ENCODE results near the gene MED4. TPM values are rescaled to one million over a fixed set of nuclear protein-coding genes. Genes with fewer than 3 reads are reported as not detected.
A peak's percentile ranks its signal among the peaks of the same experiment; 100 is the strongest.

Gene MED4
- total RNA-seq, 2 donors from 2014 or later = 50.2 to 56.5 TPM

- H3K4me1 Mint-ChIP-seq (ENCODE audit: low read depth in 2 of 2) = no peaks in the 10 kb centered on the region
- ATAC-seq (no peak), DNase-seq (ENCODE audit: low spot score) (no peak)
- no peak overlapping the region for H3K4me3 Mint-ChIP-seq
- H3K27me3 Mint-ChIP-seq = peaks cover 24 to 38% of the 10 kb centered on the region in 2 donors
- peaks cover 4% of the 10 kb centered on the region for H3K9me3 Mint-ChIP-seq
- no peak overlapping the region for H3K27ac Mint-ChIP-seq
- H3K36me3 Mint-ChIP-seq = no peaks in the 10 kb centered on the region
Observed at GRCh38 chr13:48113756-48114130, 18.8 kb upstream of the MED4 start.

GRCh38 chr13:48112896-48113755 lies 18.2 kb upstream of the MED4 start:
- DNase-seq (ENCODE audit: low spot score) (no peak), ATAC-seq (no peak)
- no peak overlapping the region for H3K4me3 Mint-ChIP-seq
- peaks cover 24 to 38% of the 10 kb centered on the region in 2 donors for H3K27me3 Mint-ChIP-seq
- no peaks in the 10 kb centered on the region for H3K4me1 Mint-ChIP-seq (ENCODE audit: low read depth in 2 of 2)
- H3K36me3 Mint-ChIP-seq = no peaks in the 10 kb centered on the region
- H3K9me3 Mint-ChIP-seq = peaks cover 4% of the 10 kb centered on the region
- no peak overlapping the region for H3K27ac Mint-ChIP-seq

- no peaks in the 10 kb centered on the region for H3K4me1 Mint-ChIP-seq (ENCODE audit: low read depth in 2 of 2)
- ATAC-seq = no peak
- H3K36me3 Mint-ChIP-seq = no peaks in the 10 kb centered on the region
- no peak overlapping the region for H3K4me3 Mint-ChIP-seq
- DNase-seq (ENCODE audit: low spot score) = no peak
- H3K27me3 Mint-ChIP-seq = peaks cover 18 to 30% of the 10 kb centered on the region in 2 donors
- H3K27ac Mint-ChIP-seq = no peak overlapping the region
- H3K9me3 Mint-ChIP-seq = no peaks in the 10 kb centered on the region
Observed at GRCh38 chr13:48110931-48111721, 16.2 kb upstream of the MED4 start.

GRCh38 chr13:48110132-48110868 lies 15.4 kb upstream of the MED4 start:
- H3K9me3 Mint-ChIP-seq = no peaks in the 10 kb centered on the region
- H3K4me3 Mint-ChIP-seq = no peak overlapping the region
- no peak for ATAC-seq
- no peak overlapping the region for H3K27ac Mint-ChIP-seq
- peaks cover 21 to 24% of the 10 kb centered on the region in 2 donors for H3K27me3 Mint-ChIP-seq
- no peak for DNase-seq (ENCODE audit: low spot score)
- H3K36me3 Mint-ChIP-seq = no peaks in the 10 kb centered on the region
- no peaks in the 10 kb centered on the region for H3K4me1 Mint-ChIP-seq (ENCODE audit: low read depth in 2 of 2)

- peaks cover 12 to 13% of the 10 kb centered on the region in 2 donors for H3K27me3 Mint-ChIP-seq
- no peak for DNase-seq (ENCODE audit: low spot score)
- H3K36me3 Mint-ChIP-seq = no peaks in the 10 kb centered on the region
- no peaks in the 10 kb centered on the region for H3K4me1 Mint-ChIP-seq (ENCODE audit: low read depth in 2 of 2)
- no peaks in the 10 kb centered on the region for H3K9me3 Mint-ChIP-seq
- no peak overlapping the region for H3K27ac Mint-ChIP-seq
- ATAC-seq = no peak
- no peak overlapping the region for H3K4me3 Mint-ChIP-seq
Observed at GRCh38 chr13:48108106-48108505, 13.2 kb upstream of the MED4 start.

GRCh38 chr13:48097793-48098192 lies 2.9 kb upstream of the MED4 start:
- DNase-seq (ENCODE audit: low spot score) (no peak), ATAC-seq (no peak)
- no peak overlapping the region for H3K27ac Mint-ChIP-seq
- H3K9me3 Mint-ChIP-seq = peaks cover 3% of the 10 kb centered on the region
- H3K4me1 Mint-ChIP-seq (ENCODE audit: low read depth in 2 of 2) = peaks cover 16 to 17% of the 10 kb centered on the region in 2 donors
- no peak overlapping the region for H3K4me3 Mint-ChIP-seq
- H3K36me3 Mint-ChIP-seq = no peaks in the 10 kb centered on the region
- H3K27me3 Mint-ChIP-seq = peaks cover 15 to 19% of the 10 kb centered on the region in 2 donors

GRCh38 chr13:48096670-48097069 lies 1.8 kb upstream of the MED4 start:
- peaks cover 7 to 13% of the 10 kb centered on the region in 2 donors for H3K27me3 Mint-ChIP-seq
- peaks cover 24 to 26% of the 10 kb centered on the region in 2 donors for H3K4me1 Mint-ChIP-seq (ENCODE audit: low read depth in 2 of 2)
- H3K9me3 Mint-ChIP-seq = peaks cover 3% of the 10 kb centered on the region
- no peak overlapping the region for H3K27ac Mint-ChIP-seq
- no peaks in the 10 kb centered on the region for H3K36me3 Mint-ChIP-seq
- DNase-seq (ENCODE audit: low spot score) = no peak
- no peak for ATAC-seq
- no peak overlapping the region for H3K4me3 Mint-ChIP-seq

- Mint-ChIP-seq H3K9me3 (peaks cover 3% of the 10 kb centered on the region), H3K36me3 (no peaks in the 10 kb centered on the region), H3K27ac (peak overlapping the region; percentile 86 to 89), H3K4me3 (peak overlapping the region; percentile 94), H3K4me1 (ENCODE audit: low read depth in 2 of 2) (peaks cover 27 to 32% of the 10 kb centered on the region in 2 donors), H3K27me3 (peaks cover 0 to 7% of the 10 kb centered on the region in 2 donors)
- ATAC-seq (peak; percentile 1), DNase-seq (ENCODE audit: low spot score) (no peak)
Observed at GRCh38 chr13:48094404-48094780, 512 bp downstream of the MED4 start.

GRCh38 chr13:48093588-48093987 lies 1.3 kb downstream of the MED4 start:
- Mint-ChIP-seq H3K36me3 (no peaks in the 10 kb centered on the region), H3K27ac (peak overlapping the region; percentile 86 to 89), H3K9me3 (peaks cover 3% of the 10 kb centered on the region), H3K4me3 (peak overlapping the region; percentile 94), H3K27me3 (peaks cover 0 to under 1% of the 10 kb centered on the region in 2 donors), H3K4me1 (ENCODE audit: low read depth in 2 of 2) (peaks cover 30 to 32% of the 10 kb centered on the region in 2 donors)
- DNase-seq (ENCODE audit: low spot score) = no peak
- ATAC-seq = no peak

- ATAC-seq (no peak), DNase-seq (ENCODE audit: low spot score) (no peak)
- Mint-ChIP-seq H3K27ac (no peak overlapping the region), H3K36me3 (peaks cover 12% of the 10 kb centered on the region), H3K4me3 (no peak overlapping the region), H3K9me3 (no peaks in the 10 kb centered on the region), H3K4me1 (ENCODE audit: low read depth in 2 of 2) (peaks cover 2 to 6% of the 10 kb centered on the region in 2 donors), H3K27me3 (no peaks in the 10 kb centered on the region)
Observed at GRCh38 chr13:48086272-48086671, 8.6 kb downstream of the MED4 start.

GRCh38 chr13:48081739-48082138 lies 13.2 kb downstream of the MED4 start:
- DNase-seq (ENCODE audit: low spot score) (no peak), ATAC-seq (no peak)
- no peaks in the 10 kb centered on the region for H3K9me3 Mint-ChIP-seq

GRCh38 chr13:48078251-48078656 lies 16.6 kb downstream of the MED4 start:
- Mint-ChIP-seq H3K4me1 (ENCODE audit: low read depth in 2 of 2) (peaks cover 0 to 2% of the 10 kb centered on the region in 2 donors), H3K27me3 (no peaks in the 10 kb centered on the region), H3K4me3 (no peak overlapping the region), H3K36me3 (peaks cover 35% of the 10 kb centered on the region), H3K27ac (no peak overlapping the region), H3K9me3 (no peaks in the 10 kb centered on the region)
- no peak for DNase-seq (ENCODE audit: low spot score)
- ATAC-seq = no peak

More at GRCh38 chr13:48081739-48082138, 13.2 kb downstream of the MED4 start:
- peaks cover 26% of the 10 kb centered on the region for H3K36me3 Mint-ChIP-seq
- no peak overlapping the region for H3K27ac Mint-ChIP-seq
- H3K27me3 Mint-ChIP-seq = no peaks in the 10 kb centered on the region
- H3K4me1 Mint-ChIP-seq (ENCODE audit: low read depth in 2 of 2) = peaks cover 0 to 4% of the 10 kb centered on the region in 2 donors
- no peak overlapping the region for H3K4me3 Mint-ChIP-seq

GRCh38 chr13:48074006-48074405 lies 20.9 kb downstream of the MED4 start:
- no peak for DNase-seq (ENCODE audit: low spot score)
- Mint-ChIP-seq H3K4me1 (ENCODE audit: low read depth in 2 of 2) (no peaks in the 10 kb centered on the region), H3K27ac (no peak overlapping the region), H3K4me3 (no peak overlapping the region), H3K9me3 (no peaks in the 10 kb centered on the region), H3K36me3 (peaks cover 51% of the 10 kb centered on the region), H3K27me3 (no peaks in the 10 kb centered on the region)
- ATAC-seq = no peak
